ENCODE measurements around the gene PAK5. TPM values are rescaled to one million over a fixed set of nuclear protein-coding genes. Genes with fewer than 3 reads are reported as not detected.

PAK5 gene
- total and polyA plus RNA-seq, 2 experiments from 2014 or later, result not detected

- H3K36me3 ChIP-seq (ENCODE audit: low read depth), result no peaks in the 10 kb centered on the region
Observed at GRCh38 chr20:9685011-9685410, 153.9 kb downstream of the PAK5 start.

GRCh38 chr20:9677100-9677623, 161.7 kb downstream of the PAK5 start:
- TF ChIP-seq EZH2phosphoT487 (IDR thresholded peaks at IDR 0.05; ENCODE audit: insufficient read depth, low read depth) (no peak), EZH2 (IDR thresholded peaks at IDR 0.05; ENCODE audit: insufficient read depth, poor library complexity, severe bottlenecking) (no peak)

More at GRCh38 chr20:9685011-9685410, 153.9 kb downstream of the PAK5 start:
- no peak overlapping the region for H3K27ac ChIP-seq
- H4K20me1 ChIP-seq (ENCODE audit: insufficient read depth), result no peaks in the 10 kb centered on the region
- H3K79me2 ChIP-seq (ENCODE audit: insufficient read depth), result no peaks in the 10 kb centered on the region
- no peak overlapping the region for H3K4me2 ChIP-seq (ENCODE audit: unreplicated experiment)
- no peak overlapping the region for H2AFZ ChIP-seq
- H3K9ac ChIP-seq, result no peak overlapping the region
- H3K4me1 ChIP-seq (ENCODE audit: insufficient read depth), result no peaks in the 10 kb centered on the region
- H3K27me3 ChIP-seq (replicated peaks; ENCODE audit: insufficient read depth), result no peaks in the 10 kb centered on the region
- H3K9me2 ChIP-seq (ENCODE audit: insufficient read depth), result no peaks in the 10 kb centered on the region
- DNase-seq, result no peak
- no peaks in the 10 kb centered on the region for H3K9me3 ChIP-seq (ENCODE audit: low read depth)
- H3F3A ChIP-seq (ENCODE audit: insufficient read depth), result no peaks in the 10 kb centered on the region
- TF ChIP-seq EZH2 (IDR thresholded peaks at IDR 0.05; ENCODE audit: insufficient read depth, poor library complexity, severe bottlenecking) (no peak), EZH2phosphoT487 (IDR thresholded peaks at IDR 0.05; ENCODE audit: insufficient read depth, low read depth) (no peak)
- in situ Hi-C loops (cut with MboI), result no loop called here
- no peak overlapping the region for H3K4me3 ChIP-seq

GRCh38 chr20:9672981-9673380, 165.9 kb downstream of the PAK5 start:
- H2AFZ ChIP-seq, result no peak overlapping the region
- no peak overlapping the region for H3K4me3 ChIP-seq
- H3K4me2 ChIP-seq (ENCODE audit: unreplicated experiment), result no peak overlapping the region
- no peaks in the 10 kb centered on the region for H3K9me2 ChIP-seq (ENCODE audit: insufficient read depth)
- H4K20me1 ChIP-seq (ENCODE audit: insufficient read depth), result no peaks in the 10 kb centered on the region
- no peaks in the 10 kb centered on the region for H3K36me3 ChIP-seq (ENCODE audit: low read depth)
- in situ Hi-C loops (cut with MboI), result no loop called here
- H3K79me2 ChIP-seq (ENCODE audit: insufficient read depth), result no peaks in the 10 kb centered on the region
- H3K27ac ChIP-seq, result no peak overlapping the region
- no peaks in the 10 kb centered on the region for H3K27me3 ChIP-seq (replicated peaks; ENCODE audit: insufficient read depth)
- H3K9me3 ChIP-seq (ENCODE audit: low read depth), result no peaks in the 10 kb centered on the region
- H3K4me1 ChIP-seq (ENCODE audit: insufficient read depth), result no peaks in the 10 kb centered on the region
- no peak overlapping the region for H3K9ac ChIP-seq
- no peaks in the 10 kb centered on the region for H3F3A ChIP-seq (ENCODE audit: insufficient read depth)
- DNase-seq, result no peak
- TF ChIP-seq EZH2 (IDR thresholded peaks at IDR 0.05; ENCODE audit: insufficient read depth, poor library complexity, severe bottlenecking) (no peak), EZH2phosphoT487 (IDR thresholded peaks at IDR 0.05; ENCODE audit: insufficient read depth, low read depth) (no peak)

More at GRCh38 chr20:9677100-9677623, 161.7 kb downstream of the PAK5 start:
- no peaks in the 10 kb centered on the region for H3K27me3 ChIP-seq (replicated peaks; ENCODE audit: insufficient read depth)
- no peaks in the 10 kb centered on the region for H3K79me2 ChIP-seq (ENCODE audit: insufficient read depth)
- H3K9me2 ChIP-seq (ENCODE audit: insufficient read depth), result no peaks in the 10 kb centered on the region
- no peaks in the 10 kb centered on the region for H3F3A ChIP-seq (ENCODE audit: insufficient read depth)
- no peak overlapping the region for H3K4me2 ChIP-seq (ENCODE audit: unreplicated experiment)
- no peak overlapping the region for H2AFZ ChIP-seq
- WGBS, 2 experiments (ENCODE audit: low coverage in 1 of 2, low lambda C conversion rate in 2 of 2, missing lambda C conversion rate in 2 of 2), result 16 to 23% methylated on average over 3 of the region's 3 CpGs
- DNase-seq, result no peak
- no peak overlapping the region for H3K27ac ChIP-seq
- in situ Hi-C loops (cut with MboI), result no loop called here
- no peaks in the 10 kb centered on the region for H4K20me1 ChIP-seq (ENCODE audit: insufficient read depth)
- H3K9ac ChIP-seq, result no peak overlapping the region
- H3K4me3 ChIP-seq, result no peak overlapping the region
- H3K4me1 ChIP-seq (ENCODE audit: insufficient read depth), result no peaks in the 10 kb centered on the region
- no peaks in the 10 kb centered on the region for H3K36me3 ChIP-seq (ENCODE audit: low read depth)
- H3K9me3 ChIP-seq (ENCODE audit: low read depth), result no peaks in the 10 kb centered on the region

- TF ChIP-seq EZH2phosphoT487 (IDR thresholded peaks at IDR 0.05; ENCODE audit: insufficient read depth, low read depth) (no peak), EZH2 (IDR thresholded peaks at IDR 0.05; ENCODE audit: insufficient read depth, poor library complexity, severe bottlenecking) (no peak)
- DNase-seq, result no peak
- Histone ChIP-seq H3K79me2 (ENCODE audit: insufficient read depth) (no peaks in the 10 kb centered on the region), H3K27me3 (replicated peaks; ENCODE audit: insufficient read depth) (no peaks in the 10 kb centered on the region), H4K20me1 (ENCODE audit: insufficient read depth) (no peaks in the 10 kb centered on the region), H3K9me2 (ENCODE audit: insufficient read depth) (no peaks in the 10 kb centered on the region), H3K9ac (no peak overlapping the region), H2AFZ (no peak overlapping the region), H3K27ac (no peak overlapping the region), H3K9me3 (ENCODE audit: low read depth) (no peaks in the 10 kb centered on the region), H3F3A (ENCODE audit: insufficient read depth) (no peaks in the 10 kb centered on the region), H3K4me1 (ENCODE audit: insufficient read depth) (no peaks in the 10 kb centered on the region), H3K36me3 (ENCODE audit: low read depth) (no peaks in the 10 kb centered on the region), H3K4me2 (ENCODE audit: unreplicated experiment) (no peak overlapping the region), H3K4me3 (no peak overlapping the region)
- WGBS, 2 experiments (ENCODE audit: low coverage in 1 of 2, low lambda C conversion rate in 2 of 2, missing lambda C conversion rate in 2 of 2), result 28 to 36% methylated on average over 2 of the region's 2 CpGs
- in situ Hi-C loops (cut with MboI), result no loop called here
Observed at GRCh38 chr20:9672027-9672426, 166.8 kb downstream of the PAK5 start.

- Histone ChIP-seq H3K36me3 (ENCODE audit: low read depth) (no peaks in the 10 kb centered on the region), H3K27me3 (replicated peaks; ENCODE audit: insufficient read depth) (no peaks in the 10 kb centered on the region), H3K4me2 (ENCODE audit: unreplicated experiment) (no peak overlapping the region), H2AFZ (no peak overlapping the region), H4K20me1 (ENCODE audit: insufficient read depth) (no peaks in the 10 kb centered on the region), H3K9me2 (ENCODE audit: insufficient read depth) (no peaks in the 10 kb centered on the region), H3K79me2 (ENCODE audit: insufficient read depth) (no peaks in the 10 kb centered on the region), H3K27ac (no peak overlapping the region), H3F3A (ENCODE audit: insufficient read depth) (no peaks in the 10 kb centered on the region), H3K9ac (no peak overlapping the region), H3K4me1 (ENCODE audit: insufficient read depth) (no peaks in the 10 kb centered on the region), H3K4me3 (no peak overlapping the region), H3K9me3 (ENCODE audit: low read depth) (no peaks in the 10 kb centered on the region)
- WGBS, 2 experiments (ENCODE audit: low coverage in 1 of 2, low lambda C conversion rate in 2 of 2, missing lambda C conversion rate in 2 of 2), result 36 to 44% methylated on average over 4 of the region's 4 CpGs
- no peak for DNase-seq
- TF ChIP-seq EZH2 (IDR thresholded peaks at IDR 0.05; ENCODE audit: insufficient read depth, poor library complexity, severe bottlenecking) (no peak), EZH2phosphoT487 (IDR thresholded peaks at IDR 0.05; ENCODE audit: insufficient read depth, low read depth) (no peak)
- in situ Hi-C loops (cut with MboI), result no loop called here
Observed at GRCh38 chr20:9668381-9668780, 170.5 kb downstream of the PAK5 start.

Measured in GM23248 (cell line).